T-helper 2 cell treated with Interferon-gamma antibody and Interleukin-4, amounts not matched to agents 5 μg/mL and 100 μg/mL, for 36 hours (primary cell): ENCODE data around the gene ETNPPL.
"Not testable (repeated sequence)": the region's sequence is repeated elsewhere in the genome, so short reads cannot be mapped to it uniquely, and the experiment has no call there.

Source experiments
- DNase-seq: peaks from one replicate; pipeline ENCODE4 v3.0.0; 2021; ENCODE audit warnings: low spot score
- H3K27ac Mint-ChIP-seq: one replicate; pipeline ENCODE4 v1.8.0; 2021; ENCODE audit warnings: mild to moderate bottlenecking, mixed read lengths
- H3K27me3 Mint-ChIP-seq: one replicate; pipeline ENCODE4 v1.8.0; 2021; ENCODE audit warnings: low read depth, mixed read lengths
- H3K36me3 Mint-ChIP-seq: one replicate; pipeline ENCODE4 v1.8.0; 2021; ENCODE audit warnings: low read depth, mixed read lengths
- H3K4me1 Mint-ChIP-seq: one replicate; pipeline ENCODE4 v1.8.0; 2021; ENCODE audit warnings: low read depth, mixed read lengths
- H3K4me3 Mint-ChIP-seq: one replicate; pipeline ENCODE4 v1.8.0; 2022; ENCODE audit warnings: mild to moderate bottlenecking, moderate library complexity, mixed read lengths
- H3K9me3 Mint-ChIP-seq: one replicate; pipeline ENCODE4 v1.8.0; 2021; ENCODE audit warnings: mixed read lengths

The ETNPPL gene

GRCh38 chr4:108742451-108743420 is 20.1 kb downstream of the ETNPPL start:
- Mint-ChIP-seq H3K4me3 (no peak overlapping the region), H3K4me1 (no peaks in the 10 kb centered on the region), H3K9me3 (no peaks in the 10 kb centered on the region), H3K36me3 (no peaks in the 10 kb centered on the region), H3K27me3 (peaks cover 6% of the 10 kb centered on the region), H3K27ac (no peak overlapping the region)
- no peak for DNase-seq

GRCh38 chr4:108738003-108738706 is 24.7 kb downstream of the ETNPPL start:
- no peaks in the 10 kb centered on the region for H3K9me3 Mint-ChIP-seq
- no peak overlapping the region for H3K27ac Mint-ChIP-seq
- peaks cover 12% of the 10 kb centered on the region for H3K27me3 Mint-ChIP-seq
- no peak for DNase-seq
- H3K36me3 Mint-ChIP-seq = no peaks in the 10 kb centered on the region
- H3K4me1 Mint-ChIP-seq = no peaks in the 10 kb centered on the region
- no peak overlapping the region for H3K4me3 Mint-ChIP-seq

- Mint-ChIP-seq H3K27ac (no peak overlapping the region), H3K4me3 (no peak overlapping the region), H3K27me3 (peaks cover 5% of the 10 kb centered on the region), H3K4me1 (no peaks in the 10 kb centered on the region), H3K36me3 (no peaks in the 10 kb centered on the region), H3K9me3 (peaks cover 12% of the 10 kb centered on the region)
- DNase-seq = no peak
These were observed 31.8 kb downstream of the ETNPPL start for GRCh38 chr4:108731006-108731405.

- Mint-ChIP-seq H3K36me3 (no peaks in the 10 kb centered on the region), H3K9me3 (peaks cover 12% of the 10 kb centered on the region), H3K27ac (no peak overlapping the region), H3K27me3 (peaks cover 4% of the 10 kb centered on the region), H3K4me1 (no peaks in the 10 kb centered on the region), H3K4me3 (no peak overlapping the region)
- DNase-seq = no peak
These were observed 32.3 kb downstream of the ETNPPL start for GRCh38 chr4:108730579-108730978.

GRCh38 chr4:108729731-108730130 is 33.1 kb downstream of the ETNPPL start:
- no peak overlapping the region for H3K27ac Mint-ChIP-seq
- no peaks in the 10 kb centered on the region for H3K4me1 Mint-ChIP-seq
- no peak overlapping the region for H3K4me3 Mint-ChIP-seq
- H3K9me3 Mint-ChIP-seq = peaks cover 16% of the 10 kb centered on the region
- H3K27me3 Mint-ChIP-seq = peaks cover 4% of the 10 kb centered on the region
- no peaks in the 10 kb centered on the region for H3K36me3 Mint-ChIP-seq
- no peak for DNase-seq

GRCh38 chr4:108725457-108725856 is 37.4 kb downstream of the ETNPPL start:
- H3K27me3 Mint-ChIP-seq = peaks cover 3% of the 10 kb centered on the region
- H3K9me3 Mint-ChIP-seq = peaks cover 21% of the 10 kb centered on the region
- no peak overlapping the region for H3K4me3 Mint-ChIP-seq
- no peak for DNase-seq
- peaks cover 2% of the 10 kb centered on the region for H3K36me3 Mint-ChIP-seq
- no peak overlapping the region for H3K27ac Mint-ChIP-seq
- H3K4me1 Mint-ChIP-seq = no peaks in the 10 kb centered on the region

- H3K4me3 Mint-ChIP-seq = no peak overlapping the region
- no peak overlapping the region for H3K27ac Mint-ChIP-seq
- H3K4me1 Mint-ChIP-seq = no peaks in the 10 kb centered on the region
- peaks cover 9% of the 10 kb centered on the region for H3K27me3 Mint-ChIP-seq
- DNase-seq = no peak
- no peaks in the 10 kb centered on the region for H3K36me3 Mint-ChIP-seq
- no peaks in the 10 kb centered on the region for H3K9me3 Mint-ChIP-seq
These were observed 45.5 kb downstream of the ETNPPL start for GRCh38 chr4:108717386-108717785.

GRCh38 chr4:108716340-108716739 is 46.5 kb downstream of the ETNPPL start:
- Mint-ChIP-seq H3K4me1 (no peaks in the 10 kb centered on the region), H3K9me3 (no peaks in the 10 kb centered on the region), H3K36me3 (no peaks in the 10 kb centered on the region)

GRCh38 chr4:108714880-108715279 is 48.0 kb downstream of the ETNPPL start:
- no peak overlapping the region for H3K27ac Mint-ChIP-seq
- H3K9me3 Mint-ChIP-seq = no peaks in the 10 kb centered on the region
- no peaks in the 10 kb centered on the region for H3K4me1 Mint-ChIP-seq

More at GRCh38 chr4:108716340-108716739, 46.5 kb downstream of the ETNPPL start:
- no peak overlapping the region for H3K27ac Mint-ChIP-seq
- peaks cover 9% of the 10 kb centered on the region for H3K27me3 Mint-ChIP-seq
- DNase-seq = no peak
- no peak overlapping the region for H3K4me3 Mint-ChIP-seq

GRCh38 chr4:108710578-108710977 is 52.3 kb downstream of the ETNPPL start:
- H3K4me1 Mint-ChIP-seq, H3K9me3 Mint-ChIP-seq, DNase-seq, H3K27ac Mint-ChIP-seq, H3K36me3 Mint-ChIP-seq, H3K4me3 Mint-ChIP-seq, H3K27me3 Mint-ChIP-seq: not testable (repeated sequence)

More at GRCh38 chr4:108714880-108715279, 48.0 kb downstream of the ETNPPL start:
- peaks cover 7% of the 10 kb centered on the region for H3K27me3 Mint-ChIP-seq
- H3K4me3 Mint-ChIP-seq = no peak overlapping the region
- no peak for DNase-seq
- no peaks in the 10 kb centered on the region for H3K36me3 Mint-ChIP-seq

GRCh38 chr4:108709722-108710121 is 53.1 kb downstream of the ETNPPL start:
- Mint-ChIP-seq H3K4me3 (no peak overlapping the region), H3K36me3 (no peaks in the 10 kb centered on the region), H3K27ac (no peak overlapping the region), H3K9me3 (no peaks in the 10 kb centered on the region), H3K27me3 (peaks cover 3% of the 10 kb centered on the region), H3K4me1 (no peaks in the 10 kb centered on the region)
- no peak for DNase-seq

GRCh38 chr4:108709234-108709633 is 53.6 kb downstream of the ETNPPL start:
- Mint-ChIP-seq H3K4me3 (no peak overlapping the region), H3K27me3 (peaks cover 4% of the 10 kb centered on the region), H3K9me3 (no peaks in the 10 kb centered on the region), H3K36me3 (no peaks in the 10 kb centered on the region), H3K27ac (no peak overlapping the region), H3K4me1 (no peaks in the 10 kb centered on the region)
- no peak for DNase-seq

- H3K27ac Mint-ChIP-seq = no peak overlapping the region
- no peaks in the 10 kb centered on the region for H3K9me3 Mint-ChIP-seq
- H3K4me3 Mint-ChIP-seq = no peak overlapping the region
- H3K27me3 Mint-ChIP-seq = peaks cover 4% of the 10 kb centered on the region
- DNase-seq = no peak
- H3K36me3 Mint-ChIP-seq = no peaks in the 10 kb centered on the region
- peaks cover 11% of the 10 kb centered on the region for H3K4me1 Mint-ChIP-seq
These were observed 56.6 kb downstream of the ETNPPL start for GRCh38 chr4:108706289-108706688.

GRCh38 chr4:108703966-108704365 is 58.9 kb downstream of the ETNPPL start:
- Mint-ChIP-seq H3K36me3 (no peaks in the 10 kb centered on the region), H3K27ac (no peak overlapping the region), H3K27me3 (peaks cover 2% of the 10 kb centered on the region), H3K9me3 (no peaks in the 10 kb centered on the region), H3K4me1 (peaks cover 11% of the 10 kb centered on the region), H3K4me3 (no peak overlapping the region)
- DNase-seq = no peak
